OCI-LY3 (cell line): ENCODE data around the gene TNS3.

Experiments
- H2AFZ ChIP-seq: fragments of 200-600, 300-600 bp; shearing (Covaris generic); 2 replicates; pipeline ENCODE4 v1.6.0; 2014; ENCODE audit warnings: antibody characterized with exemption, low read depth, low read length
- H3K27ac ChIP-seq: fragments of 200-600, 300-600 bp; sonication (generic); 2 replicates; pipeline ENCODE4 v1.5.1; 2014; ENCODE audit warnings: mild to moderate bottlenecking, low read length, moderate library complexity, mixed read lengths
- H3K27me3 ChIP-seq: fragments of 200-600, 300-600 bp; sonication (generic); 2 replicates; pipeline ENCODE4 v1.6.1; 2014; ENCODE audit warnings: low read depth, low read length, mixed read lengths
- H3K36me3 ChIP-seq: fragments of 200-600, 300-600 bp; sonication (generic); replicated peaks from 2 replicates; pipeline ENCODE3; 2014; ENCODE audit warnings: low read depth, low read length, mixed read lengths
- H3K4me1 ChIP-seq: fragments of 300-600, 200-600 bp; sonication (generic); 2 replicates; pipeline ENCODE4 v1.6.1; 2014; ENCODE audit warnings: low read length, mixed read lengths
- H3K4me2 ChIP-seq: fragments of 200-600, 300-600 bp; sonication (generic); 2 replicates; pipeline ENCODE4 v1.6.1; 2014; ENCODE audit warnings: low read length, mixed read lengths
- H3K4me3 ChIP-seq: fragments of 300-600, 200-600 bp; sonication (generic); 2 replicates; pipeline ENCODE4 v1.5.1; 2014; ENCODE audit warnings: antibody characterized with exemption, mild to moderate bottlenecking, low read length, moderate library complexity
- H3K79me2 ChIP-seq: fragments of 300-600, 200-600 bp; shearing (Covaris generic); 2 replicates; pipeline ENCODE4 v1.6.1; 2014; ENCODE audit warnings: mild to moderate bottlenecking, low read length, mixed read lengths
- H3K9ac ChIP-seq: fragments of 300-600, 200-600 bp; shearing (Covaris generic); 2 replicates; pipeline ENCODE4 v1.6.0; 2014; ENCODE audit warnings: mild to moderate bottlenecking, low read length, moderate library complexity
- H3K9me3 ChIP-seq: fragments of 200-600, 300-600 bp; shearing (Covaris generic); 2 replicates; pipeline ENCODE4 v1.6.1; 2014; ENCODE audit warnings: low read length, mixed read lengths; ENCODE audit not compliant: insufficient read depth
- H4K20me1 ChIP-seq: fragments of 200-600, 300-600 bp; sonication (generic); 2 replicates; pipeline ENCODE4 v1.6.1; 2016; ENCODE audit warnings: low read length, mixed read lengths; ENCODE audit not compliant: insufficient read depth
- CTCF ChIP-seq: fragments of 200-600, 300-600 bp; sonication (generic); IDR thresholded peaks from 2 replicates; pipeline ENCODE4 v1.5.1; 2014; ENCODE audit warnings: antibody characterized with exemption, low read length, low read depth
- EZH2phosphoT487 ChIP-seq: fragments of 200-600 bp; shearing (Covaris generic); IDR thresholded peaks from 2 replicates; pipeline ENCODE4 v1.6.1; 2018; ENCODE audit warnings: antibody characterized with exemption, mixed run types, low read depth

Gene TNS3

GRCh38 chr7:47335071-47335470 lies 246.8 kb downstream of the TNS3 start:
- TF ChIP-seq CTCF (no peak), EZH2phosphoT487 (no peak)
- Histone ChIP-seq H3K4me1 (no peaks in the 10 kb centered on the region), H3K4me2 (no peak overlapping the region), H3K9me3 (no peaks in the 10 kb centered on the region), H3K9ac (no peak overlapping the region), H4K20me1 (no peaks in the 10 kb centered on the region), H3K36me3 (no peaks in the 10 kb centered on the region), H3K79me2 (no peaks in the 10 kb centered on the region), H3K27ac (no peak overlapping the region), H3K27me3 (no peaks in the 10 kb centered on the region), H3K4me3 (no peak overlapping the region), H2AFZ (no peak overlapping the region)

- Histone ChIP-seq H3K79me2 (no peaks in the 10 kb centered on the region), H3K4me3 (no peak overlapping the region), H3K36me3 (no peaks in the 10 kb centered on the region), H3K9ac (no peak overlapping the region), H3K4me2 (no peak overlapping the region), H3K9me3 (no peaks in the 10 kb centered on the region), H2AFZ (no peak overlapping the region), H3K27me3 (no peaks in the 10 kb centered on the region), H3K4me1 (no peaks in the 10 kb centered on the region), H4K20me1 (no peaks in the 10 kb centered on the region), H3K27ac (no peak overlapping the region)
- TF ChIP-seq CTCF, result no peak
- no peak for TF ChIP-seq EZH2phosphoT487
Observed at GRCh38 chr7:47333959-47334358, 248.0 kb downstream of the TNS3 start.

GRCh38 chr7:47333554-47333887 lies 248.4 kb downstream of the TNS3 start:
- H3K4me2 ChIP-seq, result no peak overlapping the region
- no peak overlapping the region for H3K4me3 ChIP-seq
- H3K9ac ChIP-seq, result no peak overlapping the region
- no peaks in the 10 kb centered on the region for H3K4me1 ChIP-seq
- TF ChIP-seq EZH2phosphoT487, result no peak
- TF ChIP-seq CTCF, result no peak
- no peaks in the 10 kb centered on the region for H3K79me2 ChIP-seq
- H2AFZ ChIP-seq, result no peak overlapping the region
- no peak overlapping the region for H3K27ac ChIP-seq
- no peaks in the 10 kb centered on the region for H4K20me1 ChIP-seq
- H3K27me3 ChIP-seq, result no peaks in the 10 kb centered on the region
- H3K36me3 ChIP-seq, result no peaks in the 10 kb centered on the region
- H3K9me3 ChIP-seq, result no peaks in the 10 kb centered on the region

- H3K27ac ChIP-seq, result no peak overlapping the region
- H3K4me1 ChIP-seq, result no peaks in the 10 kb centered on the region
- H2AFZ ChIP-seq, result no peak overlapping the region
- H3K79me2 ChIP-seq, result no peaks in the 10 kb centered on the region
- no peak overlapping the region for H3K9ac ChIP-seq
- H4K20me1 ChIP-seq, result no peaks in the 10 kb centered on the region
- no peak overlapping the region for H3K4me3 ChIP-seq
- no peaks in the 10 kb centered on the region for H3K9me3 ChIP-seq
- H3K4me2 ChIP-seq, result no peak overlapping the region
- no peak for TF ChIP-seq EZH2phosphoT487
- no peak for TF ChIP-seq CTCF
- no peaks in the 10 kb centered on the region for H3K36me3 ChIP-seq
- no peaks in the 10 kb centered on the region for H3K27me3 ChIP-seq
Observed at GRCh38 chr7:47332681-47333553, 249.0 kb downstream of the TNS3 start.
